Stimulated activated CD8-positive, alpha-beta memory T cell treated with anti-CD3 and anti-CD28 coated beads, Interleukin-4, amount 100 ng/mL, for 4 hours (primary cell): ENCODE measurements around the gene ETS1.
A peak's percentile ranks its signal among the peaks of the same experiment; 100 is the strongest.

ENCODE experiments used
- DNase-seq, 2 donors: peaks; one replicate each; pipeline ENCODE4 v3.0.0-alpha.2; 2020; ENCODE audit warnings: low read depth in 2 of 2, low spot score in 1 of 2

ETS1 gene, protein sequence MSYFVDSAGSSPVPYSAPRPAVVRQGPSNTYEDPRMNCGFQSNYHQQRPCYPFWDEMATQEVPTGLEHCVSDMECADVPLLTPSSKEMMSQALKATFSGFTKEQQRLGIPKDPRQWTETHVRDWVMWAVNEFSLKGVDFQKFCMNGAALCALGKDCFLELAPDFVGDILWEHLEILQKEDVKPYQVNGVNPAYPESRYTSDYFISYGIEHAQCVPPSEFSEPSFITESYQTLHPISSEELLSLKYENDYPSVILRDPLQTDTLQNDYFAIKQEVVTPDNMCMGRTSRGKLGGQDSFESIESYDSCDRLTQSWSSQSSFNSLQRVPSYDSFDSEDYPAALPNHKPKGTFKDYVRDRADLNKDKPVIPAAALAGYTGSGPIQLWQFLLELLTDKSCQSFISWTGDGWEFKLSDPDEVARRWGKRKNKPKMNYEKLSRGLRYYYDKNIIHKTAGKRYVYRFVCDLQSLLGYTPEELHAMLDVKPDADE

DNA sequence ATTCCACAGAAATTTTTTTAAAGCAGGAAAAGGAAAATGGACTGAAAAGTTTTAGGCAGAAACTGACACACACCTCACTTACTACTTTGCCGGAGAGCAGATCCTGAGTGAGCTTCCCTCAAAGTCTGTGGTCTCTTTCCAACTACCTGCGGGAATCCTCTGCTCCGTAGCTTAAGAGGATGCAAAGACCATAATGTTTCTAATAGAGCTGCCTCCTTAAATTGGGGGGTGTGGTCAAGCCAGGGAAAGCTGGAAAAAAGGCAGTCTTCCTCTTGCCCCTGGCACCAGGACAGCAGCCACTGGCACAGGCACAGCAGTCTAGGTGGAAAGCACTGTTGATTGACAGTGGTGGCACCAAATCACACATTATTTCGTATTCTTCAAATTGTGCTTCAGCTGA, at the start of gene ETS1:
ETS1 (minus strand) TSS at position 144 of the 400 bp plus-strand sequence. CDS start 14,428 bp downstream, outside the sequence.
- no peak for DNase-seq

DNA sequence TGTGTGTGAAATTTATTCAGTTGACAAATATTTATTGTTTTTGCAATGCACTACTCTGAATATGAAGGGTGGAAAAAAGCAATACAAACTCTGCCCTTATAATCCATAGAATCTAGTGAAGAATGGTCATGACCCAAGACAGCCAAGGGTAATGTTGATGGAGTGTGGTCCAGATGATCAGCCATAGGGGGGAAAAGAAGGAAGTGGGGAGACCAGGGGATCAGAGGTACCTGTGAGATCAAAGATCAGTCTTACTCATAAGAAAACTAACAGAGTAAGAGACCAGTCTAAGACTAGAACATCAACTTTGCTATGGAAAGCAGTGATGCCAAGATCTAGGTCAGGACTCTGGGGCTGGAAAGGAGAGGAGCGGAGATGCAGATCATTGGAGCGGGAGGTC, 47.0 kb upstream of the ETS1 start:
- no peak for DNase-seq

DNA sequence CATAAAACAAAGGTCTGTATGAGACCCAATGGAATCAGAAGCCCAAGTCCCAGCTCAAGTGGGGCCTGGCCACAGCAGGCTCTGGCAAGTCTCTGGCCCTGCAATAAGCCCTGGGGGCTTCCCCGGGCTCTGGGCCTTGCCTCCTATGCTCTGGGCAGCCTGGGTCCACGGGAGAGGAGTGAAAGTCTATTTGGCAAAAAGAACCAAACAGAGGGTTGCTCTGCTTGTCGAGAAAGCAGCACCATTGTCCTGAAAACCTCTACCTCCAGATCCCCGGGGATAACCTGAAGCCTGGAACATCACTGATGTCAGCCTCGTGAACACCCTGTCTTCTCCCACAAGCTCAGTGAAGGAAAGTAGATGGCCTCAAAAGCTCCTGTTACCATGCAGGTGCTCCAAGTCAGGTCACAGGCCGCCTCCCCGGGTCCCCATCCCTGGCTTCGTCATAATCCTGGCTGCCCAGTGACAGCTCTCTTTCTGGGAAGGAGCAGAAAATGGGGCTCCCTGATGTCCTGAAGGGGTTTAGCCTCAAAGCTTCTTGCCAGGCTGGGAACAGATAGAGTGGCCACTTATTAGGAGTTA, 46.1 kb upstream of the ETS1 start:
- no peak for DNase-seq

GRCh38 chr11:128632141-128632791, 44.9 kb upstream of the ETS1 start:
- no peak for DNase-seq

GRCh38 chr11:128630367-128631230, 43.2 kb upstream of the ETS1 start:
- peak; percentile 79 to 88 for DNase-seq

DNA sequence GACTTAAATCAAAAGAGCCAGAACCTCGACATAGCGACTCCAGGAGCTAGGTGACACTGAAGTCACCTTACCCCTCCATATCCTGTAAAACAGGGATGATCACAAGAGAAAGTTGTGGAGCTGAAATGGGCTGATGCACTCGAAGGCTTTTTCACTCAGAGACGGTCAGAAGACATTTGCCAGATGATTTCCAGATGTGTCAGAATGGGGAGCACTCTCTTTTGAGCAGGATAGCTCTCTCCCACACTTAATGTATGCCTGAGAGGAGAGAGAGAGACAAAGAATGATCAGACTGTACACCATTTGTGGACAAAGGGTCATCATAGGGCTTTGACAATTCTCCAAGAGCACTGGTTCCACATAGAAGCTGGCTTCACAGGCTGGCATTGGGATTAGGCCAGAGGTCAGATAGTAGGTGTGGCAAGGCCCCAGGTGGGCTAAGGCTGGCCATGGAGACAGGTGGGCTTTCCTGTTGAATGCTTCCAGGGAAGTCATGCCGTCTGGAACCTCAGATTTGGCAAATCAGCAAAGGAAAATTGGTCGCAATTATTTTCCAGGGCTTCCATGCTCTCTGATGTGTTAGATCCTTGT, 42.3 kb upstream of the ETS1 start:
- no peak for DNase-seq

- DNase-seq = no peak
Observed at GRCh38 chr11:128628686-128629085, 41.3 kb upstream of the ETS1 start.

DNA sequence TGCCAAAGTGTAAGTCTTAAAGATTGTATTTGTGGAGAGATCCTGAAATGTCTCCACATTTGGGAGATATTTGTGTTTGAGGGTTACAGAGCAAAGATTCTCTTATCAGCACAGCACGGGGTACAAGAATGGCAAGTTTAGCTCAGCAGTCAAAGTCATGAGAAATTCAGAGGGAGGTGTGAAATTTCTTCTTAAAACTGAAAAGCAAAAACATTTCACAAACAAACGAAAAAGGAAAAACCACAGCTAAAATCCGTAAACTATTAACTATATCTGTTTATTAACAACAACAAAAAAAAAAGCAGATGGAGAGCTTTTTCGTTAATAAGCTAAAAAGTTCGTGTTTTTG, 40.9 kb upstream of the ETS1 start:
- DNase-seq = no peak

DNA sequence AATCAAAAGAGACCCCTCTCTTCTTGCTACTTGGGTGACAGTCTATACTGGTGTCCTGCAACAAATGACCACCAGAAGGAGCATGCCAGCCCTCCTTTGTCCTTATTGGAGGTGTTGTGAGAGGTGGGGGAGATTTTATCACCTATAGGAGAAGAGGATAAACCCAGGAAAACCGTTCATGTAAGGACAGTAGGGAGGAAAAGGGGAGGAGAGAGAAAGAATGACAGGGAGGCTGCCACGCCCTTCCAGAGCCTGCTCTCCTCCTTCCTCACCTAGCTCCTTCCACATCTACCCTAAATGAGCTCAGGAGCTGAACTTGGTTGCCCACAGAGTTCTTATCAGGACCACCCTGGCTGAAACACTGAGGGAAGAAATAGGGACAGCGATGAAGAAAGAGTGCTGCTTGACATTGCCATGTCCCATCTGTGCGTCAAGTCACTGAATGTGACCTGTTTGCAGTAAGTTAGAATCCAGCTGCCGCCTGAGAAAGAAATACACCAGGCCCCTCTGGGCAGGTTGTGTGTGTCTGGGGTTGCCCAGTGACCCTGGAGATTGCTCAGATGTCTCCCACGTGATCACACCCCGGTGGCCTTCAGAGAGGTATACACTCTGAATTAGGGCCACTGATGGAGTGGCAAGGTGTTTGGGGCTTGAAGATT, 40.4 kb upstream of the ETS1 start:
- no peak for DNase-seq

DNA sequence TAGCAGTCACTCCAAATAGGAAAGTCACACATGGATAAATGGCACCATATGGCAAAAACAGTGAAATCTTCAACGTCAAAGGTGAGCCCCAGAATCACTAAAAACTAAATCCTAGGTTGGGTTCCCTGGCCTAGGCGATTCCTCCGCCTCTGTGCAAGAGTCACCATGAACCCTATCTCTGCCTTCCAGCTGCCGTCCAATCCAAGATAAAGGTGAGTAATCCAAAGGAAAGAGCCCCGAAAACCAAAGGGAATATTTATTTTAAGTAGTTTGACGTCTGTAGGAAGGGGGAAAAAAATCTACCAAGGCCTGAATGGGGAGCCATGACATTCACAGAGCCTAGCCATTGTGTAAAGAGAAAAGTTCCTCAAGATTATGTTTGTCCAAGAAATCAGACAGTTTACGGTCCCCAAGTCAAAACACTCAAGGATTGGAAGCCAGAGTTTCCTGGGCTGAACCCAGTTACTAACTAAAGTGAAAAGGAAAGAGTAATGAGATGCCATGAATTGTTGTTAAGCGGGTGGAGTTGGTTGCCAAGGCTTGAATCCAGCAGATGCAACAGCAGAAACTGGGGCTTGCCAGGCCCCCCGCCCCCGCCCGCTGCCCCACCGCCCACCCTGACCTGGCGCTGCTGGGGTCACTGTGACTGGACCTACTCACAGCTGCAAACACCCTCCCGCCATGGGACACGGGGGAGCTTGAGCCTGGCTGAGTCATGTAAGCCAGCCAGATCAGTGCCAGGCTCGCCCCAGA, 39.7 kb upstream of the ETS1 start:
- DNase-seq = no peak

DNA sequence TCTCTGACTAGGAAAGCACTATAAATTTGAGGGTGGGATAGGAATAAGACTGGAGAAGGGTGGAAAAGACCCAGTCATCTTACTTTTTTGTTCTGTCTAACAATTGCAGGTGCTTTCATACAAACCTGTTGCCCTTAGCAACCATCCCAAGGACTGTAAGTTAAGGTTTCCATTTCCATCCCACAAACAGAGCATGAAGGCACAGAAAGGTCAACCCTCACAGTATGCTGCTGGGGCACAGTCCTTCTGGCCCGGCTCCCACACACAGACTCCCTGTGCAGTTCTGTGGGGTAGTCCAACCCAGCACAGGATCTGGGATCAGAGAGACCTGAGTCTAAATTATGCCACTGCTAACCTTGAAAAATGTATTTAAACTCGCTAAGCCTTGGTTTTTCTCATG, 38.4 kb upstream of the ETS1 start:
- DNase-seq = no peak

DNA sequence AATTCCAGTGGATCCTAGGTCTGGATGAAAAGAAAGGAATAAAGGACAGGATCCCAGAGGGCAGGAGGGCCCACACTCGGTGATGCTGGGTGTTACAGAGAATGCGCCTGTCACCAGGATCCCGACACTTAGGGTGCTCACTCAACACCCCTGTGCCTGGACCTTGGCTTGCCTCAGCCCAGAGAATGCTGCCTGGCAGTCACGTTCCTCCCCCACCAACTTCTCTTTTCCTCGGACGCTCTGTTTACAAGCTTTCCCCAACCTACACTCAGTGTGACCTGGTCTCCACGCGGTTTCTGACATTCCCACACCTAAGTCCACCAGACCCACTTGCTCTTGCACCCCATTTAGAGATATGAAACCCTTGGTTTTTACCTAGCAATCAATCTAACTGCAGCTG, 38.0 kb upstream of the ETS1 start:
- DNase-seq = no peak

DNA sequence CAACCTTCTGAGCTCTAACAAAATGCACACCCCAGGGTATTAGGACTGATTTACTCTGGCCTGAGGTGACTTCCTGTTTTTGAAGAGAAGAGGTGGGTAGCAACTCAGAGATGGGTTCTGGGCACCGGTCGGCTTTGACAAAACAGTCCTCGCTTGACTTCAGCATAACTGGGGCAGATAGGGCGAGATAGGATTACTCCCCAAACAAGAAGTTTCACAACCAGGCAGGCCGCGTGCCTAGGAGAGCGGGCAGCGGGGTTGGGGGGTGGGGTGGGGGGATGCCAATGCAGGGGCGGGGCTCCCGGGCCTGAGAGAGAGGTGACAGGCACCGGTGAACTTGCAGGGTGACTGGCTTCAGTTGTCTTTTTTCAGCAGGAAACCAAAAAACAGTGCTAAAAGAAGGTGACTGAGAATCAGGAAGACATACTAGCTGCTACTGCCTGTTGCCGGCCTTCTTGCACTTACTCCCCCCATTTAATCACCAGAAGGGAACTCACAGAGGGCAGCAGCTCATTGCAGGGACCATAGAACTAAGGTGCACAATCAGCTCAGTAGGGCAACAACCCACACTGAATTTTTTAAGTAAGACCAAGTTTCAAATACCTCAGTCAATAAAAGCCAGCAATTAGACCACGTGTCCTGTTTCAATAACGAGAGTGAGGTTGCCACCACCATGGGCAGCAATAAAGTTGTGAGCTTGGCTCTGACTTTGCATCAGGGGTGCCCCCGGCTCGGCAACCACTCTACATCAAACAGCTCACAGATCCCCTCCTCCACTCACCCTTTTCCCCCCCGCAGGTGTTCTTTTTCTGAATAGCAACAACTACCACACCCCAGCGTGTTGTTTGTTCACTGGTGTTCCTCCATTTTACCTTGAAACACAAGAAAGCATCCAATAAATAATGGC, 37.2 kb upstream of the ETS1 start:
- DNase-seq = no peak

DNA sequence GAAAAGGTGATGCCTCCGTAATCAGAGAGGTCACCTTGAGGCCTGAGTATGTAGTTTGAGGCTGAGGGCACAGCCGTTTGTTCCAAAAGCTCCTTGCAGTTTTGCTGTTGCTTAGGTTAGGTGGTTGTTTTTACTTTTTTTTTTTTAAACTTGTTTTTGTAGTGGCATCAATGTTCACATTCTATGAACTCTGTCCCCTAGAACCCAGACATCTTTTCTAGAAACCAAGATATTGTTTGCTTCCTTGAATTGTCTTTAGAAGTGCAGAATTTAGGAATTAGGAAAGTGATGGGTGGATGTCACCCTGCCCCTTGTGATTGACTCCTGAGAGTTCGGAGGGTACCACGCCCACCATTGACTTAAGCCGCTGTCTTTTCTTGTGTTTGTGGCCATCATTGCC, 35.7 kb upstream of the ETS1 start:
- no peak for DNase-seq

DNA sequence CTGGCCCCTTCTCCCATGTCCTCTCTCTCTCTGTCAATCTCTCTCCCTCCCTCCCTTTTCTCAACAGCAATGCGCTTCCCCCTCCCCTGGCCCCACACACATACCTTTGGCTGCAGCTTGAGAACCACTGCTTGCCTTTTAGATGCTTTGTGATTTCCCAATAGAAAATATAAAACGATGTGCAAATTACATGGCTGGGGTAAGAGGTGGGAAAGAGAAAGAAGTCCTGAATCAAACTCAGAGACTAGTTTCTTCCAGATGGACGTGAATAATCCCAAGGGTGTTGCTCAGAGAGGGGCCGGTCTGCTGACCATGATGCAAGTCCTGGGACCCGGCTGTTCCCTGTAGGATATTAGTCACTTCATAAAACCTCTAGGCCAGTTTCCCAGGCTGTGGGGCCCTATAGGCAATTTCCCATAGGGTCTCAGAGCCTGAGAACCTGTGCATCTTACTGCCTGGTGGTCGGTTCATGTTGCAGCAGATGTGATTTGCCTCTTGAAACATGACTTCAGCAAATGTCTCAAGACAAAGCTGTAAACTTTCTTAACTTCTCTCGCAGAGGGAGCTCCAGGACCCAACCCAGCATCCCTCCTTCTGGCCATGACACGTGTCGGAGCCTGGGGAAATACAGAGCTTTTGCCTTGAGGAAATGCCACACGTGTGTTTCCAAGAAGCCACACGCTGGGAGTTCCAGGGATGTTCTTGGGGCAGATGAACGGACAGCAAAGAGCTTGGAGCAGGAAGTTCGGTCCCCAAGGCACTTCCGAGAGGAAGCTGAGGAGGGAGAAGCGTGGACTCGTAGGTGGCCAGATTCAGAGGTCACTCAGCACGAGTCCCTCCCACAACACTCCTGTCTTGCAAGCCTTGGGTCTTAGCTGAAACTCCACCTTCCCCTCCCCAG, 34.5 kb upstream of the ETS1 start:
- no peak for DNase-seq

GRCh38 chr11:128620309-128621100, 33.1 kb upstream of the ETS1 start:
- DNase-seq = no peak
